Neuronal stem cell (in vitro differentiated cells): ENCODE measurements around the gene IRS2.

Source experiments
- DNase-seq: peaks from one replicate; pipeline ENCODE4 v3.0.0-alpha.2; 2013; ENCODE audit warnings: low spot score
- H2AFZ ChIP-seq: one replicate; pipeline ENCODE4 v1.6.1; 2013; ENCODE audit warnings: mild to moderate bottlenecking, low read length, inconsistent platforms
- H2AK5ac ChIP-seq: 2 replicates; pipeline ENCODE4 v1.6.1; 2013; ENCODE audit warnings: low read depth, mild to moderate bottlenecking, inconsistent platforms, low read length, moderate library complexity, mixed read lengths
- H2BK120ac ChIP-seq: 2 replicates; pipeline ENCODE4 v1.6.1; 2013; ENCODE audit warnings: low read depth, mild to moderate bottlenecking, inconsistent platforms, low read length, moderate library complexity, mixed read lengths
- H2BK12ac ChIP-seq: one replicate; pipeline ENCODE4 v1.6.1; 2013; ENCODE audit warnings: low read length, inconsistent platforms
- H2BK15ac ChIP-seq: 2 replicates; pipeline ENCODE4 v1.6.1; 2013; ENCODE audit warnings: mild to moderate bottlenecking, low read length, inconsistent platforms, mixed read lengths
- H2BK5ac ChIP-seq: one replicate; pipeline ENCODE4 v1.6.1; 2013; ENCODE audit warnings: inconsistent platforms, mild to moderate bottlenecking, low read length, moderate library complexity
- H3K14ac ChIP-seq: one replicate; pipeline ENCODE4 v1.6.1; 2013; ENCODE audit warnings: low read length, inconsistent platforms
- H3K18ac ChIP-seq: 2 replicates; pipeline ENCODE4 v1.6.1; 2013; ENCODE audit warnings: low read length, inconsistent platforms
- H3K23ac ChIP-seq: 2 replicates; pipeline ENCODE4 v1.6.1; 2013; ENCODE audit warnings: low read depth, mild to moderate bottlenecking, mixed read lengths, low read length, inconsistent platforms; ENCODE audit not compliant: poor library complexity
- H3K27ac ChIP-seq: replicated peaks from 3 replicates; pipeline ENCODE4 v1.5.1; 2013; ENCODE audit warnings: low read length, inconsistent platforms
- H3K27me3 ChIP-seq, 3 experiments: 2 replicates each; pipeline ENCODE4 v1.6.1; 2013; ENCODE audit warnings: low read length in 3 of 3, mild to moderate bottlenecking in 2 of 3, inconsistent platforms in 1 of 3, low read depth in 1 of 3, mixed read lengths in 1 of 3, moderate library complexity in 1 of 3; ENCODE audit not compliant: control insufficient read depth in 3 of 3, insufficient read depth in 3 of 3
- H3K36me3 ChIP-seq, 2 donors: replicated peaks in 1 of 2; 2 replicates each; pipeline ENCODE4 v1.6.1; 2013; ENCODE audit warnings: low read length in 2 of 2; ENCODE audit not compliant: control insufficient read depth in 2 of 2, insufficient read depth in 2 of 2
- H3K4ac ChIP-seq: 2 replicates; pipeline ENCODE4 v1.6.1; 2013; ENCODE audit warnings: inconsistent platforms, mild to moderate bottlenecking, low read length, moderate library complexity
- H3K4me1 ChIP-seq, 2 donors: 1 replicate in 1 of 2; 2 replicates in 1 of 2; pipeline ENCODE4 v1.6.1; 2013; ENCODE audit warnings: low read length in 2 of 2, low read depth in 1 of 2; ENCODE audit not compliant: control insufficient read depth in 2 of 2, insufficient read depth in 1 of 2
- H3K4me2 ChIP-seq: one replicate; pipeline ENCODE4 v1.6.1; 2013; ENCODE audit warnings: mild to moderate bottlenecking, low read length, inconsistent platforms; ENCODE audit not compliant: insufficient read depth, poor library complexity, severe bottlenecking
- H3K4me3 ChIP-seq, 2 donors: 2 replicates each; pipeline ENCODE4 v1.5.1; 2013; ENCODE audit warnings: low read length in 2 of 2, mild to moderate bottlenecking in 2 of 2, inconsistent platforms in 1 of 2, moderate library complexity in 1 of 2
- H3K79me1 ChIP-seq: one replicate; pipeline ENCODE4 v1.6.1; 2013; ENCODE audit warnings: low read depth, mild to moderate bottlenecking, inconsistent platforms, low read length, moderate library complexity
- H3K9ac ChIP-seq: one replicate; pipeline ENCODE4 v1.6.1; 2013; ENCODE audit warnings: mild to moderate bottlenecking, low read depth, low read length, inconsistent platforms; ENCODE audit not compliant: poor library complexity
- H3K9me3 ChIP-seq, 2 donors: replicated peaks in 1 of 2; 2 replicates each; pipeline versions ENCODE3 to v1.6.1; 2013; ENCODE audit warnings: low read length in 2 of 2, mild to moderate bottlenecking in 2 of 2, inconsistent platforms in 1 of 2, low read depth in 1 of 2, mixed read lengths in 1 of 2, moderate library complexity in 1 of 2; ENCODE audit not compliant: control insufficient read depth in 2 of 2, insufficient read depth in 1 of 2
- H4K8ac ChIP-seq: one replicate; pipeline ENCODE4 v1.6.1; 2013; ENCODE audit warnings: low read depth, mild to moderate bottlenecking, inconsistent platforms, low read length, moderate library complexity
- H4K91ac ChIP-seq: one replicate; pipeline ENCODE4 v1.6.1; 2013; ENCODE audit warnings: low read length, low read depth, mild to moderate bottlenecking, inconsistent platforms; ENCODE audit not compliant: poor library complexity
- WGBS, 2 donors: extraction: QIAGEN DNeasy Blood & Tissue Kit; methylation state at CpG; one replicate each; pipeline ENCODE4 v1.1.7; 2013; ENCODE audit warnings: missing lambda C conversion rate in 2 of 2, mixed read lengths in 1 of 2; ENCODE audit not compliant: insufficient read length in 2 of 2, insufficient replicate concordance in 1 of 2; ENCODE audit errors: extremely low coverage in 2 of 2; 5-methylcytosine and 5-hydroxymethylcytosine counted together

Gene IRS2

DNA sequence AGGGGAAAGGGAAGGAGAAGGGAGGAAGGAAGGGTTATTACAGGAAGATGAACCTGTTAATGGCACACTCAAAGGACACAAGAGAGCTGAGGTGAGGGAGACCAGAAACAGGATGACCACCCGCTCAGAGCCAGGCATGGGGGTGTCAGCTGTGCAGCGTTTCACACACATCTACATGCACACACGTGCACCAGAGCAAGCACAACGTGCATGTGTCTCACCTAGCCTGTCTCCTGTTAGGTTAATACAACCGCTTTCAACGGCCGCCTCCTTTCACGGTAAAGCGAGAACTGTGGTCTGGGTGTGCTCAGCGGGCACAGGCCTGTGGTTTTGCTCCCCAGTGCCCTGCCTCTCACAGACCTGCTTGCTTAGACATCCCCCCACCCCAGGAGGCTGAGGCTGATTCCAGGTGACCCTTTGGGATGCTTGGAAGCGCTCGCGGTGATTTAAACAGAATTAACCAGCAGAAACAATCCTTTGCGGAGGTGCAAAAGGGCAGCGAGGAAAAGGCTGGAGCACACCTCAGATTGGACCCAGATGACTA, 27.4 kb downstream of the IRS2 start:
- Histone ChIP-seq H3K18ac (no peak overlapping the region), H3K27ac (no peak overlapping the region), H3K9ac (no peak overlapping the region), H2AK5ac (no peak overlapping the region), H2AFZ (no peak overlapping the region), H3K4me2 (no peak overlapping the region), H2BK12ac (no peak overlapping the region), H2BK15ac (no peak overlapping the region), H3K4ac (no peak overlapping the region), H3K23ac (peak overlapping the region; percentile 16), H3K14ac (no peak overlapping the region), H4K91ac (no peak overlapping the region), H3K4me1 (peaks cover 0 to 3% of the 10 kb centered on the region in 2 donors), H3K9me3 (no peaks in the 10 kb centered on the region), H2BK120ac (no peak overlapping the region), H3K79me1 (peaks cover 3% of the 10 kb centered on the region), H4K8ac (no peak overlapping the region), H2BK5ac (no peak overlapping the region), H3K27me3 (no peaks in the 10 kb centered on the region), H3K4me3 (no peak overlapping the region), H3K36me3 (peaks cover 8 to 20% of the 10 kb centered on the region in 2 donors)
- DNase-seq = no peak
- no CpG with 5 or more reads among the region's 15 CpGs for WGBS, 2 donors

DNA sequence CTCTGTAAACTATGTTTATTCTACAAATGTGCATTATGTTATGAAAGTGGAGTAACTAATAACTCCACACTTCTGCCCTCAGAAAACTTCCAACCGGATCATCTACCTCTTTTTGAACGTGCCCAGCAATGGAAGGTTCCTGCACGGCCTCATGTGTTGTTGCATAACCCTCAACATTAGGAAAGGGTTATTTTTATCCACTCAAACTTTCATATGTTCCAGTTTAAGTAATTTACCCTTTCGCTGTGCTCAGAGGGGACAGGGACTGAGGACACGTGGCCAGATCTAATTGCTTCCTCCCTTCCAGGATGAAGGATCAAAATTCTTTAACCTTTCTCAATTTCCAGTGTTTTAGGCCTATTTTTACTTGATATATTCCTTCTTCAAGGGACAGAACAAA, 29.6 kb downstream of the IRS2 start:
- H3K4ac ChIP-seq = no peak overlapping the region
- H3K4me1 ChIP-seq = peaks cover 0 to 1% of the 10 kb centered on the region in 2 donors
- H3K4me2 ChIP-seq = no peak overlapping the region
- H2BK5ac ChIP-seq = no peak overlapping the region
- peaks cover 14 to 36% of the 10 kb centered on the region in 2 donors for H3K36me3 ChIP-seq
- peaks cover 3% of the 10 kb centered on the region for H3K79me1 ChIP-seq
- H3K27ac ChIP-seq = no peak overlapping the region
- no peak overlapping the region for H2BK120ac ChIP-seq
- no peak for DNase-seq
- H2BK15ac ChIP-seq = no peak overlapping the region
- H2AFZ ChIP-seq = no peak overlapping the region
- no peak overlapping the region for H2AK5ac ChIP-seq
- H3K18ac ChIP-seq = no peak overlapping the region
- H3K14ac ChIP-seq = no peak overlapping the region
- no peak overlapping the region for H3K9ac ChIP-seq
- H3K23ac ChIP-seq = no peak overlapping the region
- no peak overlapping the region for H2BK12ac ChIP-seq
- H3K27me3 ChIP-seq = no peaks in the 10 kb centered on the region
- WGBS, 2 donors = no CpG with 5 or more reads among the region's 5 CpGs
- peaks cover 0 to 3% of the 10 kb centered on the region in 2 donors for H3K9me3 ChIP-seq
- H4K8ac ChIP-seq = no peak overlapping the region
- H3K4me3 ChIP-seq = no peak overlapping the region
- H4K91ac ChIP-seq = no peak overlapping the region

- Histone ChIP-seq H3K36me3 (peaks cover 14 to 36% of the 10 kb centered on the region in 2 donors), H3K79me1 (peaks cover 3% of the 10 kb centered on the region), H2BK5ac (no peak overlapping the region), H3K4me2 (no peak overlapping the region), H3K14ac (no peak overlapping the region), H2AFZ (no peak overlapping the region), H4K8ac (no peak overlapping the region), H4K91ac (no peak overlapping the region), H3K27me3 (no peaks in the 10 kb centered on the region), H2BK15ac (no peak overlapping the region), H3K27ac (no peak overlapping the region), H3K9me3 (peaks cover 0 to 3% of the 10 kb centered on the region in 2 donors), H3K4me3 (no peak overlapping the region), H2BK120ac (no peak overlapping the region), H2BK12ac (no peak overlapping the region), H3K4me1 (peaks cover 0 to 1% of the 10 kb centered on the region in 2 donors), H3K23ac (no peak overlapping the region), H2AK5ac (no peak overlapping the region), H3K4ac (no peak overlapping the region), H3K9ac (no peak overlapping the region), H3K18ac (no peak overlapping the region)
- DNase-seq = no peak
- no CpG with 5 or more reads among the region's 4 CpGs for WGBS, 2 donors
Measured at GRCh38 chr13:109755997-109756396, 30.4 kb downstream of the IRS2 start.

GRCh38 chr13:109755551-109755950, 30.8 kb downstream of the IRS2 start:
- Histone ChIP-seq H2BK12ac (no peak overlapping the region), H3K4me3 (no peak overlapping the region), H3K14ac (no peak overlapping the region), H3K36me3 (peaks cover 14 to 36% of the 10 kb centered on the region in 2 donors), H3K9ac (no peak overlapping the region), H3K4ac (no peak overlapping the region), H3K79me1 (peaks cover 3% of the 10 kb centered on the region), H2BK5ac (no peak overlapping the region), H2BK15ac (no peak overlapping the region), H4K8ac (no peak overlapping the region), H3K18ac (no peak overlapping the region), H3K23ac (no peak overlapping the region), H3K4me1 (peaks cover under 1 to 3% of the 10 kb centered on the region in 2 donors), H4K91ac (no peak overlapping the region), H3K4me2 (no peak overlapping the region), H2AK5ac (no peak overlapping the region), H2BK120ac (no peak overlapping the region), H3K9me3 (peaks cover 0 to 3% of the 10 kb centered on the region in 2 donors), H2AFZ (no peak overlapping the region), H3K27me3 (no peaks in the 10 kb centered on the region), H3K27ac (no peak overlapping the region)
- WGBS, 2 donors = no CpG with 5 or more reads among the region's 13 CpGs
- DNase-seq = no peak
